Measurements from ENCODE around the gene RPL13.
"Not testable (repeated sequence)": the region's sequence is repeated elsewhere in the genome, so short reads cannot be mapped to it uniquely, and the experiment has no call there.

Gene RPL13

GRCh38 chr16:89576153-89577054 lies 15.9 kb downstream of the RPL13 start:
- in situ Hi-C loops (cut with MboI; ENCODE audit: low sequenced_read_pairs): no loop called here

GRCh38 chr16:89577055-89577759 lies 16.7 kb downstream of the RPL13 start:
- in situ Hi-C loops (cut with MboI; ENCODE audit: low sequenced_read_pairs): no loop called here

GRCh38 chr16:89579351-89579750 lies 18.9 kb downstream of the RPL13 start:
- in situ Hi-C loops (cut with MboI; ENCODE audit: low sequenced_read_pairs): no loop called here

- in situ Hi-C loops (cut with MboI; ENCODE audit: low sequenced_read_pairs): no loop called here
Measured at GRCh38 chr16:89581045-89581695, 20.7 kb downstream of the RPL13 start.

GRCh38 chr16:89581861-89582563 lies 21.5 kb downstream of the RPL13 start:
- in situ Hi-C loops (cut with MboI; ENCODE audit: low sequenced_read_pairs): no loop called here

GRCh38 chr16:89582614-89583196 lies 22.2 kb downstream of the RPL13 start:
- in situ Hi-C loops (cut with MboI; ENCODE audit: low sequenced_read_pairs): no loop called here

- in situ Hi-C loops (cut with MboI; ENCODE audit: low sequenced_read_pairs): no loop called here
Measured at GRCh38 chr16:89583197-89583894, 22.9 kb downstream of the RPL13 start.

- in situ Hi-C loops (cut with MboI; ENCODE audit: low sequenced_read_pairs): no loop called here
Measured at GRCh38 chr16:89583895-89584644, 23.6 kb downstream of the RPL13 start.

GRCh38 chr16:89584768-89585549 lies 24.5 kb downstream of the RPL13 start:
- in situ Hi-C loops (cut with MboI; ENCODE audit: low sequenced_read_pairs): no loop called here

- in situ Hi-C loops (cut with MboI; ENCODE audit: low sequenced_read_pairs): no loop called here
Measured at GRCh38 chr16:89586218-89586617, 25.7 kb downstream of the RPL13 start.

- in situ Hi-C loops (cut with MboI; ENCODE audit: low sequenced_read_pairs): no loop called here
Measured at GRCh38 chr16:89586853-89587252, 26.4 kb downstream of the RPL13 start.

- in situ Hi-C loops (cut with MboI; ENCODE audit: low sequenced_read_pairs): not testable (repeated sequence)
Measured at GRCh38 chr16:89587676-89588075, 27.2 kb downstream of the RPL13 start.

- in situ Hi-C loops (cut with MboI; ENCODE audit: low sequenced_read_pairs): no loop called here
Measured at GRCh38 chr16:89588413-89589109, 28.1 kb downstream of the RPL13 start.

- in situ Hi-C loops (cut with MboI; ENCODE audit: low sequenced_read_pairs): no loop called here
Measured at GRCh38 chr16:89589241-89589926, 28.9 kb downstream of the RPL13 start.

GRCh38 chr16:89593841-89594240 lies 33.4 kb downstream of the RPL13 start:
- in situ Hi-C loops (cut with MboI; ENCODE audit: low sequenced_read_pairs): no loop called here

GRCh38 chr16:89595330-89596060 lies 35.0 kb downstream of the RPL13 start:
- in situ Hi-C loops (cut with MboI; ENCODE audit: low sequenced_read_pairs): no loop called here
